Retinal pigment epithelial cell (primary cell): ENCODE measurements around the gene DLEC1.

ENCODE experiments used
- DNase-seq: peaks from one replicate; pipeline ENCODE4 v3.0.0-alpha.2; 2010; ENCODE audit warnings: low read depth
- H3K4me3 ChIP-seq: 2 replicates; pipeline ENCODE4 v1.5.1; 2011; ENCODE audit warnings: mild to moderate bottlenecking, low read length, control low read depth, moderate library complexity
- TF ChIP-seq, protein P1 (sequence below): conservative IDR thresholded peaks from 2 replicates; pipeline ENCODE4 v1.5.1; 2011; ENCODE audit warnings: low read depth, low read length, control low read depth, inconsistent platforms

The DLEC1 gene

DNA sequence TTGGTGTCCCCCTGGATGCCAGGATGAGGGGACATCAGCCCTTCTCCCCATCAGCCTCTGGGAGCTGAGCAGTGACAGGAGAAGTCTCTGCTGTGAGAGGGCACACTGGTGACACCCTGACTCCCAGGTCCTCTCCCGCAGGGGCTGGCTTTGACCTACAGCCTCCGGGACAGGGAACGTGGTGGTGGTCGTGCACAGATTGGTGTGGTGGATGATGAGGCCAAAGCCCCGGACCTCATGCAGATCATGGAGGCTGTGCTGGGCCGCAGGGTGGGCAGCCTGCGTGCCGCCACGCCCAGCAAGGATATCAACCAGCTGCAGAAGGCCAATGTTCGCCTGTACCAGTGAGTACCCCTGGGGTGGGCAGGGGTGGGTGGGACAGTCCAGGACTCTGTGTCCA, 41.7 kb upstream of the DLEC1 start:
- DNase-seq, result no peak
- TF ChIP-seq, protein P1, sequence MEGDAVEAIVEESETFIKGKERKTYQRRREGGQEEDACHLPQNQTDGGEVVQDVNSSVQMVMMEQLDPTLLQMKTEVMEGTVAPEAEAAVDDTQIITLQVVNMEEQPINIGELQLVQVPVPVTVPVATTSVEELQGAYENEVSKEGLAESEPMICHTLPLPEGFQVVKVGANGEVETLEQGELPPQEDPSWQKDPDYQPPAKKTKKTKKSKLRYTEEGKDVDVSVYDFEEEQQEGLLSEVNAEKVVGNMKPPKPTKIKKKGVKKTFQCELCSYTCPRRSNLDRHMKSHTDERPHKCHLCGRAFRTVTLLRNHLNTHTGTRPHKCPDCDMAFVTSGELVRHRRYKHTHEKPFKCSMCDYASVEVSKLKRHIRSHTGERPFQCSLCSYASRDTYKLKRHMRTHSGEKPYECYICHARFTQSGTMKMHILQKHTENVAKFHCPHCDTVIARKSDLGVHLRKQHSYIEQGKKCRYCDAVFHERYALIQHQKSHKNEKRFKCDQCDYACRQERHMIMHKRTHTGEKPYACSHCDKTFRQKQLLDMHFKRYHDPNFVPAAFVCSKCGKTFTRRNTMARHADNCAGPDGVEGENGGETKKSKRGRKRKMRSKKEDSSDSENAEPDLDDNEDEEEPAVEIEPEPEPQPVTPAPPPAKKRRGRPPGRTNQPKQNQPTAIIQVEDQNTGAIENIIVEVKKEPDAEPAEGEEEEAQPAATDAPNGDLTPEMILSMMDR, result no peak
- H3K4me3 ChIP-seq, result no peak overlapping the region

DNA sequence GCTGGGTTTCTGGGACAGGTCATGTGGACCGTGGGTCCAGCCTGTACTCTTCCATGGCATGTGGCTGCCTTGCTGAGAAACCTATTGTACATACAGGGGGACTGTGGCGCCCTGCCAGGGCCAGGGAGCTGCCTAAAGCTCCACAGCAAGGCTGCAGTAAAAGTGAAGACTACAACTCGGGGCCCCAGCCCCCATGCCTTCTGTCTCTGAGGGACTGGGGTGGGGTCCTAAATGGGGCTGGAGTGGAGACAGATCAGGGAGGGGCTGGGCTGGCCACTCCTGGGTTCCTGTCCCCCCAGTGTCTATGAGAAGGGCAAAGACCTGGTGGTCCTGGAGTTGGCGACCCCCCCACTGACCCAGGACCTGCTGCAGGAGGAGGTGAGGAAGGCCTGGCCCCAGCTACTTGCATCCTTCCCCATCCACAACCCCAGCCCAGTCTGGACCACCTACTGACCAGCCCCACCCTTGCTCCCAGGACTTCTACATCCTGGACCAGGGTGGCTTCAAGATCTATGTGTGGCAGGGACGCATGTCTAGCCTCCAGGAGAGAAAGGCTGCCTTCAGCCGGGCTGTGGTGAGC, 41.1 kb upstream of the DLEC1 start:
- TF ChIP-seq, protein P1, result no peak
- no peak overlapping the region for H3K4me3 ChIP-seq
- DNase-seq, result no peak

DNA sequence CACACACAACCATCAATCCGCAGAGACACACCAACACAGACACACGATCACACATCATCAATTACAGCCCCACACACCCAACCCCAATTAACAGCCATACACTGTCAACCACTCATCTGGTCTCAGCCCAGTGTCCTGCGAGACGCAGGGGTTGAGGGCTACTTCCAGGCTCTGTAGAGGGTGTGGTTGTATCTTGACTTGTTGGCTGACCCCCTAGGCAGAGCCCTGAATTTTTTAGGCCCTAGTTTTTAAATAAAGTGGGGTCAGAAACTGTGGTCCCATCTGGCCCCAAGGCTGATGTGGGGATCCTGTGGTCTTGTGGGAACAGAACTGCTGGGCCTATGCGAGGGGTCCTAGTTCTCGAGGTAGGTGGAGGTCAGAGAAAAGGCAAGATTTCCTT, 39.2 kb upstream of the DLEC1 start:
- H3K4me3 ChIP-seq, result no peak overlapping the region
- no peak for DNase-seq
- TF ChIP-seq, protein P1, result no peak

DNA sequence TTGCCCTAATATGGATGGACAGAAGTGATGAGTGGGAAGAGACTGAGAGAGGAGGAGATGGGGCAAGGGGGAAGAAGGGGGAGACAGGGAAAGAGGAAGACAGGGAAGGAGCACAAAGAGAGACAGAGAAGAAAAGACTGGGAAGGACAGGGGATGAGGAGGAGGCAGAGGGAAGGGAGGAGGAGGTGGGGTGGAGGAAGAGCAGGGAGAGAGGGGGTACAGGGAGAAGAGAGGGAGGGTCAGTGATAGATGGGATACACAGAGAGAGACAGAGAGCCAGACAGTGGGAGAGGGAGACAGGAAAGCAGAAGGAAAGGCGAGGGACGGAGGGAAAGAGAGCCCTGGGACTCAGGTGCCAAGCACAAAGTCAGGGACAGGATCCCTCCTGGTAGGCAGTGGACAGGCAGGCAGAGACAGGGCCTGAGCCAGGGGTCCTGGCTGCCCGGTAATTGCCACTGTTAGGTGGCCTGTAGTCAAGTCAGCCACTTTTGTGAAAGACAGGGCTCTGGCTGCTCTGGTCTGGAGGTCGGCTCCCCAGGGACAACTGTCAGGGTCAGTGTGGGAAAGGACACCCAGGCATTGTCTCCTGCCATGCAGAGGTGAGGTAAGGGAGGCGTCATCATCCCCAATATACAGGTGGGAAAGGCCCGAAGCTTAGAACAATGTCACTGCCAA, 38.6 kb upstream of the DLEC1 start:
- DNase-seq, result no peak
- TF ChIP-seq, protein P1, result no peak

DNA sequence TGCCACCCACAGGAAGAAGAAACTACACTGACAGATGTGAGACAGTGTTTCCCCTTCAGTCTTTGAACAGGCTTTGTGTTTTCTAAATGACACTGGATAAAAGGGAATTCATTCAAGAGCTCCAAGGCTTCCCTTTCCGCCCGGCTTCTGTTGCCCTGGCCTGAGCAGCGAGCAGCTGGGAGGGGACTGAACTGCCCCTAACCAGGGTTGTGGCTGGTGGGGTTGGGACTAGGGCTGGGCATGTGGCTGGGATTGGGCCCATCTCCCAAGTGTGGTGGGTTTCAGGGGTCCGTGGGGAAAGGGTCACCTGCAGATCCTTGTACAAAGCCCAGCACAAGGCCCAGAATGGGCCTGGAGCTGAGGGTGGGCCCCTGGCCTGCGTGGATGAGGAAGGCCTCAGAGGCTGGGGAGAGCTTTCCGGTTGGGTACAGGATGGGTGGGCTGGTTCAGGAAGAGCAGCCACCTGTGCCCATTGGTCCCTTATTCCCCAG, 38.0 kb upstream of the DLEC1 start:
- H3K4me3 ChIP-seq, result no peak overlapping the region
- no peak for DNase-seq
- TF ChIP-seq, protein P1, result no peak

More for the DNA sequence above, 38.6 kb upstream of the DLEC1 start:
- H3K4me3 ChIP-seq, result no peak overlapping the region

DNA sequence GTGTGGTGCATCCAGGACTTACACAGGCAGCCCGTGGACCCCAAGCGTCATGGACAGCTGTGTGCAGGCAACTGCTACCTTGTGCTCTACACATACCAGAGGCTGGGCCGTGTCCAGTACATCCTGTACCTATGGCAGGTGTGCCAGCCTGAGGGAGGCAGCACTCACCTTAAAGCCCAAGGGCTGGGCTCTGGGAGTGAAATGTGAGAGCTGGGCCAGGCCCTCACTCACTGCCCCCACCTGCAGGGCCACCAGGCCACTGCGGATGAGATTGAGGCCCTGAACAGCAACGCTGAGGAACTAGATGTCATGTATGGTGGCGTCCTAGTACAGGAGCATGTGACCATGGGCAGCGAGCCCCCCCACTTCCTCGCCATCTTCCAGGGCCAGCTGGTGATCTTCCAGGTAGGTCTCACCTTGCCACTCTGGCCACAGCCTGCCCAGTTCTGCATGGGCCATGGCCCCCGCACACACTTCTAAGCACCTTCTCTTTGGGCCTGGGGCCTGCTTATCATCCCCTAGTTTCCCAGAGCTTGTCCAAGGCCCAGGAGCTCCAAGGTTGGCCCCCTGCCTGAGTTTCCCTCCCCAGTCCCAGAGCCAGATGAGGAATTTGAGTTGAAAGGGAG, 37.4 kb upstream of the DLEC1 start:
- DNase-seq, result no peak
- TF ChIP-seq, protein P1, result peak; percentile 36

DNA sequence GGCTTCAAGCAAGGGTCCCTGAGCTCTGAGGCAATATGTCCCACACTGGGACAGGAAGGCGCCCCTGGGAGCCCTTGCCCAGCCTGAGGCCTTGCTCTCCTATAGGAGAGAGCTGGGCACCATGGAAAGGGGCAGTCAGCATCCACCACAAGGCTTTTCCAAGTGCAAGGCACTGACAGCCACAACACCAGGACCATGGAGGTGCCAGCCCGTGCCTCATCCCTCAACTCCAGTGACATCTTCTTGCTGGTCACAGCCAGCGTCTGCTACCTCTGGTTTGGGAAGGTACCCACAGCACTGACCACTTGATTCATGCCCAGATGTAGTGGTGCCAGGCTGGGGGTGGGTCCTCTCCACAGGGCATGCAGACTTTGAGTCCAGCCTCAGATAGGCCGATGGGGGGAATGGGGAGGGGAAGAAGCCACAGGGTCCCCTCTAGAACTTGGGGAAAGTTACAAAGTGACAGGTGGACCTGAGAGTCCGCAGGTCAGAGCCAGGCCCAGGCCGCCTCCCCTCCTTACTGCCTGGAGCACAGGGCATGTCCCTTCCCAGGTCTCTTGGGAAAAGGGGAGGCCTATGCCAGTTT, 36.6 kb upstream of the DLEC1 start:
- TF ChIP-seq, protein P1, result no peak
- DNase-seq, result no peak
- no peak overlapping the region for H3K4me3 ChIP-seq

More for the DNA sequence above, 37.4 kb upstream of the DLEC1 start:
- no peak overlapping the region for H3K4me3 ChIP-seq
